Neuron (in vitro differentiated cells): ENCODE measurements around the gene CRP.
"Not testable (repeated sequence)": the region's sequence is repeated elsewhere in the genome, so short reads cannot be mapped to it uniquely, and the experiment has no call there.

Experiments
- H2AFZ ChIP-seq: one replicate; pipeline ENCODE4 v1.6.1; 2013; ENCODE audit warnings: low read depth, mild to moderate bottlenecking, inconsistent platforms, low read length, moderate library complexity
- H3K27me3 ChIP-seq: one replicate; pipeline ENCODE4 v1.6.1; 2013; ENCODE audit warnings: low read length; ENCODE audit not compliant: insufficient read depth
- H3K36me3 ChIP-seq: one replicate; pipeline ENCODE4 v1.6.1; 2013; ENCODE audit warnings: low read length; ENCODE audit not compliant: insufficient read depth
- H3K4me1 ChIP-seq: one replicate; pipeline ENCODE4 v1.6.1; 2013; ENCODE audit warnings: low read length; ENCODE audit not compliant: insufficient read depth
- H3K4me3 ChIP-seq: 2 replicates; pipeline ENCODE4 v1.5.1; 2013; ENCODE audit warnings: mild to moderate bottlenecking, low read length, moderate library complexity
- H3K9me3 ChIP-seq: one replicate; pipeline ENCODE4 v1.6.1; 2013; ENCODE audit warnings: low read length

The CRP gene

DNA sequence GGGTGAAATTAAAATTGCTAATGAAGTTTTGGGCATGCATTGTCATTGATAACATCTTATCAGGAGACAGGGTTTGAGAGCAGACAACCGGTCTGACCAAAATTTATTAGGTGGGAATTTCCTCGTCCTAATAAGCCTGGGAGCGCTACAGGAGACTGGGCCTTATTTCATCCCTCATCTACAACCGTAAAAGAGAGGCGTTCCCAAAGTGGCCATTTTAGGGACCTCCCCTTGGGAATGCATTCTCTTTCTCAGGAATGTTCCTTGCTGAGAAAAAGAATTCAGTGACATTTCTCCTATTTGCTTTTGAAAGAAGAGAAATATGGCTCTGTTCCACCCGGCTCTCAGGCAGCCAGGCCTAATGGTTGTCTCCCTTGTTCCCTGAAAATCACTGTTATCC lies 8.8 kb upstream of the CRP start:
- H3K4me3 ChIP-seq, H3K4me1 ChIP-seq, H3K27me3 ChIP-seq, H3K9me3 ChIP-seq, H3K36me3 ChIP-seq, H2AFZ ChIP-seq: not testable (repeated sequence)

DNA sequence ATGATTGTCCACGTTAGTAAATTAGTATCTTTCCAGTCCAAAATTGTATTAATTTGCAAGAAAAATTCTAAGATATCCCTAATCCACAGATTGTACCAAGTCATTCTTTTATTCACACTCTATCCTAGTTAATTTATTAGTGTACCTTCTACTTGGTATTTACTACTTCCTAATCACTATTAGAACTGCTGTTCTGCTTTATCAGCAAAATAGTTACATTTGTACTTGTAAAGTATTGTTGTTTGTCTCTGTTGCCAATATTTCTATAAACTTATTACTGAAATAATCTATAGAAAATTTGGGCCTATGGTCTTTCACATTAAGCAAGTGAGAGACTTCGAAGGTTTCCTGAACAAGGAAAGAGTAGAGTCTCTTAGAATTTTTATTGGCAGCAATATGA lies 5.6 kb upstream of the CRP start:
- Histone ChIP-seq H3K9me3 (no peaks in the 10 kb centered on the region), H3K4me3 (no peak overlapping the region), H2AFZ (no peak overlapping the region), H3K4me1 (no peaks in the 10 kb centered on the region), H3K27me3 (no peaks in the 10 kb centered on the region), H3K36me3 (no peaks in the 10 kb centered on the region)

DNA sequence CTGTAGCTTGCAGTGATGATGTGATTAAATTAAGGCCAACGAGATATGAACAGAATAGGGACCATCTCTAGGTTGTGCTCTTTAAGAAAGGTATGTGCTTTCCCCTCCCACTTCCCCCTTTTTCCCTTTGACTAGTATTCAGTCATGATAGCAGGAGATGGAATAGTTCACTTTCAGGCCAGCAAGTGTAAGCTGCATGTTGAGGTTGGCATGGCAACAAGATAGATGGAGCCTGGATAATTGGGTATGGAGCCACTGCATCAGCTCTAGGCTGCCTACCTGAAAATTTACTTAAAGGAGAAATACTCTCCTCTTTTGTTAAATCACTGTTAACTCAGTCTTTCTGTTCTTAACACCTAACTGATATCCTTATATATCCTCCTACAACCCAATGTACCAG lies 1.5 kb upstream of the CRP start:
- no peaks in the 10 kb centered on the region for H3K9me3 ChIP-seq
- no peak overlapping the region for H3K4me3 ChIP-seq
- no peaks in the 10 kb centered on the region for H3K36me3 ChIP-seq
- no peak overlapping the region for H2AFZ ChIP-seq
- no peaks in the 10 kb centered on the region for H3K4me1 ChIP-seq
- no peaks in the 10 kb centered on the region for H3K27me3 ChIP-seq

DNA sequence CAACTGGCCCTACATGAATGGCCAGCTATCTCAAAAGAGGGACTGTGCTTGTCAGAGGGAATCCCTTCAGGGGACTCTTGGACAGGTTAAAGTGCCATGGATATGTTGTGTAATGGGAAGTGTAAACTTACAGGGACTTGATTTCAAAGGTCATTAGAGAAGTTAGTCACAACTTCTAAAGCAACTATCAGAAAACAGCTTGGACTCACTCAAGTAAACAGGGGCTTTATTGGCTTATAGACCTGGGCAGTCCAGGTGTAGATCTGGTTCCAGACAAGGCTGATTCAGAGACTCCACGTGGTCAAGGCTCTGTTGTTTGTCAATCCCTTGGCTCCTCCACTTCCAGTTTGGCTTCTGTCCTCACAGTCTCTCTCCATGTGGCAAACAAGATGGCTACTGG lies 2.3 kb downstream of the CRP start:
- H3K9me3 ChIP-seq, result no peaks in the 10 kb centered on the region
- no peaks in the 10 kb centered on the region for H3K4me1 ChIP-seq
- no peak overlapping the region for H2AFZ ChIP-seq
- no peak overlapping the region for H3K4me3 ChIP-seq
- H3K27me3 ChIP-seq, result no peaks in the 10 kb centered on the region
- no peaks in the 10 kb centered on the region for H3K36me3 ChIP-seq

DNA sequence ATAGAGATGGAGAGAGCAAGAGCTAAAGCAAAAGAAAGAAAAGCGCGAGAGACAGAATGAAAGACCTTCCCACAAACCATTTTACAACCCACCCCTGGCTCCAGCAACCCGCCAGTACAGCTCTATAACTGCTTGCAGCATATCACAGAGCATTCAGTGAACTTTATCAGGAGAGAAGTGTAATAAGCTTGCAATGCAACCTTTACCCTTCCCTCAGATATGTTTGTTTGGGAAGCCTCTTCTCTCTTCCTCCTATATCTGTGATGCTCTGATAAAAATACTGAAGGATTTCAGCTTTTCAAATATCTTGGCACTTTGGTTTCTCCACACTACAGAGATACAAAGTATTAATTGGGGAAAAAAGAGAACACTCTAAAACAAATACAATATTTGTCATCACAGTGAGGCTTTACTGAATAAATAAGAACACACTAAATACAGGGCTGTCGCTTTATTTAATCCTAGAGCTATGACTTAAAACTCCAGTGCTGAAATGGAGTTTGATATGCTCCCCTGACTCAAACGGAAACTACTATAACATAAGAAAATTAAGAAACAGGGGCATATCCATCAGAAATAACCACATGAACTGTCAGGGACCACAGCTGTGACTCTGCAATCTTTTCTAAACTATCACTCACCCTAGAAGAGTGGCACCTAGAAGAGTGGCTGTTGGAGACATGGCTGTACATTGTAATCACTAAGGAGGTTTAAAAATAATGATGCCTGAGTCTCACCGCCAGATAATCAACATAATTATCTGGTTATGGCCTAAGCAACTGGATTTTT lies 6.7 kb downstream of the CRP start:
- Histone ChIP-seq H3K9me3 (no peaks in the 10 kb centered on the region), H3K27me3 (no peaks in the 10 kb centered on the region)

DNA sequence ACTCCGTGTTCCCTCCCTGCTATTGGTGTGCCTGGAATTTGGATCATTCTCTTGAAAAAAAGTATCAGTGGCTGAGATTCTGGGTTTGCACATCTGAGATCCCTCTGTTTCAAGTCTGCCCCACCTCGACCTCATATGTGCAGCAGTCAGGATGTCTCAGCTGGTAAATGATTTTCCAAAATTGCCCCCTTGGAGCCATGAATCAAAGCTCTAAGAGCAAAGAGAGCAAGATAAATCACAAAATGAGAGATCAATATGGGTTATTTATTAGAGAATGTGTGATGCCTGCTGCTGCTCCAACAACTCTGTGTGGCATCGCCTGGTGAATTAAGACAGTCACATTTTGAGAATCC lies 8.5 kb downstream of the CRP start:
- peaks cover 2% of the 10 kb centered on the region for H3K27me3 ChIP-seq
- H3K36me3 ChIP-seq, result no peaks in the 10 kb centered on the region
- no peak overlapping the region for H3K4me3 ChIP-seq
- no peaks in the 10 kb centered on the region for H3K9me3 ChIP-seq
- H2AFZ ChIP-seq, result no peak overlapping the region
- H3K4me1 ChIP-seq, result no peaks in the 10 kb centered on the region

More for the DNA sequence above, 6.7 kb downstream of the CRP start:
- Histone ChIP-seq H3K4me3 (no peak overlapping the region), H3K36me3 (no peaks in the 10 kb centered on the region), H2AFZ (no peak overlapping the region), H3K4me1 (no peaks in the 10 kb centered on the region)

DNA sequence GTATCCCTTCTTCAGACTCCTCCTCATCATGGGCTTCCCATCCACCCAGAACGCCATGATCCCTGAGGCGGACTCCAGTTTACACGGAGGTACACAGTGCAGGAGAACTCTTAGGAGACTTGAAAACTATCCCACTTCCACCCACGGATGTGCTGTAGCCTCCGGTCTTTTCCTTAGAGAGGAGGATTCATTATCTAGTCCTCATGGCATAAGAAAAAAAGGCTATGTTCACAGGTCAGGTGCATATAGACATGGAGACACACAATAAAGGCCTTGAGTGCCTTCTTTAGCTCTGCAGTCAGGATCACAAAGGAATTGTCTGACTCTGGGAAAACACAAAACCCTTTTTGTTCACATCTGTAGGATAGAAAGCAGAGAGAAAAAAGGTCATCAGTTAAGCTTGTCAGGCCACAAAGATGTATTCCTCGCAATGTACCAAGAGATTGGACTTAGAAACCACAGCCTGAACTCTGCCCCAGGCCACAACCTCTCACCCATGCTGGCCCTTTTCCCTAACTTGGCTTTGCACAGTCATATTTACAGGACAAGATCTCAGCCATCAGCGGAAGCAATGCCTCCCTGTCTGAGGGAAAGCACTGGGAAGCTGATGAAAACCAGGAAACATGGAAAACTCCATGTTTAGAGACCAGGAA lies 9.0 kb downstream of the CRP start:
- Histone ChIP-seq H3K4me1 (no peaks in the 10 kb centered on the region), H3K27me3 (peaks cover 2% of the 10 kb centered on the region), H3K4me3 (no peak overlapping the region), H3K36me3 (no peaks in the 10 kb centered on the region), H2AFZ (no peak overlapping the region), H3K9me3 (no peaks in the 10 kb centered on the region)

DNA sequence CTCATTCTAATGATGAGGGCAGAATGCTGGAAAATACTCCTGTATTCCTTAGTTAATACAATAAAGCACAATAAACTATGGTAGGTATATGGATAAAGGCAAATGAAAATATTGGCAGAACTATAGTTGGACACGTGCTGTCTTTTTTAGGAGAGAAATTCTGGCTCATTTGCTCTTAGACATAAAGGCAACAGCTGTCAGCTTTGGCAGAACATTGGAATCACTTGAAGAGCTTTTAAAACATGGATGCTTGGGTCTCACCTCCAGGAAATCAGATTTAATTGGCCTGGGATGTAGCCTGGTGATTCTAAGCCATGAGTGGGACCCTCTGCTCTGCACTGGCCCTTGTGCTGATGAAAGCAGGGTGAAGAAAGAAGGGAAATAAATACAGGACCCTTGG lies 9.9 kb downstream of the CRP start:
- no peak overlapping the region for H3K4me3 ChIP-seq
- H3K9me3 ChIP-seq, result no peaks in the 10 kb centered on the region
- no peaks in the 10 kb centered on the region for H3K4me1 ChIP-seq
- H3K27me3 ChIP-seq, result peaks cover 2% of the 10 kb centered on the region
- no peak overlapping the region for H2AFZ ChIP-seq
- no peaks in the 10 kb centered on the region for H3K36me3 ChIP-seq

DNA sequence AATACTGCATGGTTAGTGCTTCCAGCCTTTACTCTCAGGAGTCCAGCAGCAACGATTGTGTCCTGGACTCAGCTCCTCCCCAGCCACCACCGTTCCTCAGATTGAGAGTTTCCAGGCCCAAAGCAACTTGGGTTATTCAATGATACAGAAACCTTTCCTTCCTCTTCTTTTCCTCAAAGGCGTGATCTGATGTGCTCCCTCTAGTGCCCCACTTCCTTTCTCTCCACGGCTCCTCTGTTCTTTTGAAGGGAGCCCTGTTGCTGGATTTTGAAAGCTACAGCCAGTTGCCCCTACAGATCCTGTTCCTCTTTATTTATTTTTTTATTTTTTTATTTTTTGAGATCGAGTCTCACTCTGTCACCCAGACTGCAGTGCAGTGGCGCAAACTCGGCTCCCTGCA lies 14.1 kb downstream of the CRP start:
- Histone ChIP-seq H3K4me3 (no peak overlapping the region), H3K9me3 (no peaks in the 10 kb centered on the region), H2AFZ (no peak overlapping the region), H3K27me3 (peaks cover 2% of the 10 kb centered on the region), H3K36me3 (no peaks in the 10 kb centered on the region), H3K4me1 (no peaks in the 10 kb centered on the region)

DNA sequence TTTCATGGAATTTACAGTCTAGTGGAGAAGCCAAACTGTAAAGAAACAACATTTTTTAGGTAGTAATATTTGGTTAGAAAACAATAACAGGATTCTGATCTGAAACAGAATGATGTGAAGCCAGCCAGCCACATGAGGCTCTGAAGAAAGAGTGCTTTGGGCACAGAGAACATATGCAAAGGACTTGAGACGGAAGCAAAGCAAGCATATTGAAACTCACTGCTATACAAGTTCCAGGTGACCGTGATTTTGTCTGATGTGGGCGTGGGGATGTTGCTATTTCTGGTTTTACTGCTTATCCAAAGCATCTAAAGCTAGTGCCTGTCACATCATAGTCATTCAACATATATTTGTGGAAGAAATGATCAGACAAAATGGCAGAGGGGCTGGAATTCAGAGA lies 14.7 kb downstream of the CRP start:
- Histone ChIP-seq H3K27me3 (peaks cover 2% of the 10 kb centered on the region), H3K4me1 (no peaks in the 10 kb centered on the region), H3K4me3 (no peak overlapping the region), H2AFZ (no peak overlapping the region), H3K36me3 (no peaks in the 10 kb centered on the region), H3K9me3 (no peaks in the 10 kb centered on the region)

DNA sequence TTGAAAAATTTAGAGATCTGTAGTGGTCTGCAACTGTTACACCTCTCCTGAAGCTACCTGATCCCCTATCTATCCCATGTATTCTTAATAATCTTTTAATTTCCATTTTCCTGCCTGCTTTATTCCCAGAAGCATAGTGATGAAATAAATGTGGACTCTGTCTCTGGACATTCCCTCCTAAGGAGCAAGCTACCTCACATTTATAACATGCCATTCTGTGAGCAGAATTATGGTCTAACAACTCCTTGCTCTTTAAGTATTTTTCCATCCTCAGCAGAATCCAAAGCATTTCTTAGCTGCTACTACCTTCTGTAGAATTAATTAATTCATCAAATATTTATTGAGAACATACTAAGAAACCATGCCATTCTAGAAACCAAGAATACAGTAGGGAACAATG lies 15.1 kb downstream of the CRP start:
- Histone ChIP-seq H3K27me3 (peaks cover 2% of the 10 kb centered on the region), H3K4me3 (no peak overlapping the region), H3K36me3 (no peaks in the 10 kb centered on the region), H3K9me3 (no peaks in the 10 kb centered on the region), H3K4me1 (no peaks in the 10 kb centered on the region), H2AFZ (no peak overlapping the region)

DNA sequence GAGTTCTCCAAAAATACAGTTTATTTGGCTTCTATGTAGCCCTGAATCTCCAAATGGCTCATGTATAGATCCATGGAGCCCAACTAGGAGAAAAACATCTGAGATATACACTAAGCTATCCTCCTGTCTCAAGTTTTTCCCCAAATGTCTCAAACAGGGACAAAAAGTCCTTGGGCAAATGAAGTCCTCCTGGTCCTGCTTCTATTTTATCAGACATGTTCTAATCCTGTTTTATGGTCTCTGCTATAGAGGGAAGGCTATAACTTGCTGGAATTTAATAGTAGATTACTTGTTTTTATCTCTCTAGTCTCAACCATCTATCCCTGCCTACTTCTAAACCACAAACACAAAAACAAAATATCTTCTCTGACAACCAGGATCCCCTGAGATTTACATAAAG lies 26.9 kb downstream of the CRP start:
- H3K27me3 ChIP-seq, result peaks cover 3% of the 10 kb centered on the region
- H3K9me3 ChIP-seq, result no peaks in the 10 kb centered on the region
- no peaks in the 10 kb centered on the region for H3K36me3 ChIP-seq
- H2AFZ ChIP-seq, result no peak overlapping the region
- H3K4me3 ChIP-seq, result no peak overlapping the region
- H3K4me1 ChIP-seq, result no peaks in the 10 kb centered on the region

DNA sequence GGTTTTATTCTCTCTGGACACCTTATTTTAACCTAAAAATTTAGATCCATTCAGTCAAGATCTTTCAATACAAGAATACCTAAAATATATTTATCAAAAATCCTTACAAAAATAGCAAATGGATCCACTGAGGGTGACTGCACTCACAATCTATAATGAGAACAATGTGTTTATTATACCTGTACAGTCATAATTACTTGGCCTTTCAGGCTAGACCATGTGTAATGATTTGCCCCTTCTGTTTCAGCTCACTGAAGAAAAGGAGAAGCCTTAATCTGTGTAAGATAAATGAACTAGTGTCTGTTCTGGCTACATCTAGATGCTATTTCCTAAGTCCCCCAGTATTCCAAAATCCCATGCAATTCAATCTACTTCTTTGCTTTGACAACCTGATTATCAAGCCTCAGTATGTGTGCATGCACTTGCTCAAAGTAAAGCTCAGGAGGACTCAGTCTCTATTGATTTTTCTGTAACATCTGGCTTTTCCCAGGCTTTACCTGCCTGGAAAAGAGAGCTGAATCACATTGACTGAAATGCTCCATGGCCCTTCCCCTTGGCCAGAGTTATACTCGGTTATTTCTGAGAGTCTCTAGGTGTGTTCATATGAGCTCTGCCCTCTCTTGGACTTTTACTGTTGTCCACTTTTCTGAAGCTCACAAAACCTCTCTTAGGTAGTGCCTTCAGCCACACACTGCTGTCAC lies 27.6 kb downstream of the CRP start:
- H3K36me3 ChIP-seq, result no peaks in the 10 kb centered on the region
- no peaks in the 10 kb centered on the region for H3K9me3 ChIP-seq
- H3K4me1 ChIP-seq, result no peaks in the 10 kb centered on the region
- H3K4me3 ChIP-seq, result no peak overlapping the region
- H2AFZ ChIP-seq, result no peak overlapping the region
- peaks cover 2% of the 10 kb centered on the region for H3K27me3 ChIP-seq
